OCI-M2 (cell line): Measurements from ENCODE around the gene PARP3.

Experiments used
- DNase-seq: peaks from one replicate; lab custom pipeline; 2025; ENCODE audit not compliant: unreplicated experiment; lab: John Stamatoyannopoulos, UW

PARP3 gene

DNA sequence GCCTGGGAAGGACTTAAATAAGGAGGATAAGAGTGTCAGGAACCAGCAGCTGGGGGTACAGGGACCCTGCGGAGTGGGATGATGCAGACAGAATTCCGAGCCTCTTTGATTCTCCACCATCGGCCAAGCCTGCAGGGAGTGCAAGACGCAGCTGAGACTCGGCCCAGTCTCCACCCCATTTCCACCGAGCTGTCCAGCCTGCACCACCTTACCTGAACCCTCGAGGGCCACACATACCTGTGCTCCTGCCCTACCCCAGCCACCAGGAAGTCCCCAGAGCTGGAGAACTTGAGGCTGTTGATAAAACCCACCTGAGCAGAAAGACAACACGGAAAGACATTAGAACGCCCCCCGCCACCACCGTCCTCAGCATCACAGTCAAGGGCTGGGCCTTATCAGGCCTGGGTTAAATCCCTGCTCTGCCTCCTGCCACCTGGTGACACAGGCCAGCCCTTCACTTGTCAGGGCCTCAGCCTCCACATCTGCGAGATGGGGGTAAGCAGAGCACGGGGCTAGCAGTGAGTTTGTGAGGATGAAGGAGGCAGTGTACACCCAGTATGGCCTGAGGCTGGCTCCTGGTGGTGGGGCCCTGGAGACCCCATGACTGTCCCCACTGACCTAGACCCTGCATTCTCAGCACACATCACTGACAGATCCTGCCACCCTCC lies 8.6 kb upstream of the PARP3 start:
- no peak for DNase-seq

DNA sequence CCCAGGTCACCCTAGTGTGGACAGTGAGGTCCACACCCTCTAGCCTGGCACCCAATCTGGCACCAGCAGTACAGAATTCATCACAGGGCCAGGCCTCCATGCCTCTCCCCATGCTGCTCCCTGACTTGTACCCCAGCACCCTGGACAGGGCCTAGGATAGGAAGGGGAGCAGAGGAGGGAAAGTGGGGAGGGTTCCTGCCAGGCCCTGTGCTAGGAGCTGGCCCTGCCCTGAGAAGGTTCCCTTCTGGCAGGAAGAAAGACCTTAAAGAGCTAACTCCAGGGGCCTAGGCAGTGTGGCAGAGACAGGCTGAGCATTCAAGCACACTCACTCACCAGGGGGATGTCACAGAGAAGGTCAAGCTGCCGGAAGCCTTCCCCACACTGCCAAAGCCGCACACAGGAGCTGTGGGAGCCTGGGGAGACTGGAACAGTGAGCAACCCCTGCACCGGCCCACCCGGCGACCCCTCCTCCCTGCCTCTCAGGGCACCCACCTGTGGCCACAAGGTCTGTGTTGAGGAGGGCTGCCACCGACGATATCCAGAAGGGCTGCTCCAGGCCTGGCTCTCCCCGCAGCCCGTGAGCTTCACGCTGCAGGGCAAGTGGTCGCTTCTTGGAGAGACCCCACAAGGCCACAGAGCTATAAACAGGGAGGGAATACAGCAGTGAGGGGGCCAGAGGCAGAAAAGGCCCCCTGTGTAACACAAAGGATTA lies 7.9 kb upstream of the PARP3 start:
- no peak for DNase-seq

DNA sequence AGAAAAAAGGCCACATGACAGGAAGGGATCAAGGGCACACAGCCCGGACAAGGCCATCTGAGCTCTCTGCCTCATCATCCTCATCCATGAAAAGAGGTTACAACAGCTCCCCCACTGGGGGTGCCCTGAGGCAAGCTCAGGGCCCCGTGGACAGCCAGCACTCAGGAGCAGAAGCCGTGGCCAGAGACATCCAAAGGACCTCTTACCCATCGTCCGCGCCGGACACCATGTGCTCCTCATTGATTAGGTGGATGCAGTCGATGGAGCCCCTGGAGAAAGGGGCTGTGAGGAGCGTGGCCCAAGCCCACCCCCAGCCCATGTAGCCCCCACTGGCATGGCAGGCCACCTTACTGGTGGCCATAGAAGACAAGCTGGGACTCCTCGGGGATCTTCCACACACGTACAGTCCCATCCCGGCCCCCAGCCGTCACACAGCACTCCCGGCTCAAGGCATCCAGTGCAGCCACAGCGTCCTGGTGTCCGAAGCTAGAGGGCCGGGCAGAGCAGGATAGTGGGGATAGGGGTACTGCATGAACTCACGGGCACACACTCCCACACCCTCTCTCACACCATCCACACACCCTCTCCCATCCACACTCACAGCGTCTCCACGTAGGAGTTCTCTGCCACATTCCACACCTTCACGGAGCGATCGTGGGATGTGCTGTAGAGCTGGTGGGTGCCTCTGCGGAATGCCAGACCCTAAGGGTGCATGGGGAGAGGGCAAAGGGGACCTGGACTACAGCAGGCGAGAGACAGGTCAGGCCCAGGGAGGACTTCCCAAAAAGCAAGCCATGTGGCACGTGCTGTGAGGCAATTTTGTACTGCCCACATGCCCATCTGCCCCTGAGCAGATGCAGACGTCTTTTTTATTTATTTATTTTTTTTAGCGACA lies 6.9 kb upstream of the PARP3 start:
- no peak for DNase-seq

DNA sequence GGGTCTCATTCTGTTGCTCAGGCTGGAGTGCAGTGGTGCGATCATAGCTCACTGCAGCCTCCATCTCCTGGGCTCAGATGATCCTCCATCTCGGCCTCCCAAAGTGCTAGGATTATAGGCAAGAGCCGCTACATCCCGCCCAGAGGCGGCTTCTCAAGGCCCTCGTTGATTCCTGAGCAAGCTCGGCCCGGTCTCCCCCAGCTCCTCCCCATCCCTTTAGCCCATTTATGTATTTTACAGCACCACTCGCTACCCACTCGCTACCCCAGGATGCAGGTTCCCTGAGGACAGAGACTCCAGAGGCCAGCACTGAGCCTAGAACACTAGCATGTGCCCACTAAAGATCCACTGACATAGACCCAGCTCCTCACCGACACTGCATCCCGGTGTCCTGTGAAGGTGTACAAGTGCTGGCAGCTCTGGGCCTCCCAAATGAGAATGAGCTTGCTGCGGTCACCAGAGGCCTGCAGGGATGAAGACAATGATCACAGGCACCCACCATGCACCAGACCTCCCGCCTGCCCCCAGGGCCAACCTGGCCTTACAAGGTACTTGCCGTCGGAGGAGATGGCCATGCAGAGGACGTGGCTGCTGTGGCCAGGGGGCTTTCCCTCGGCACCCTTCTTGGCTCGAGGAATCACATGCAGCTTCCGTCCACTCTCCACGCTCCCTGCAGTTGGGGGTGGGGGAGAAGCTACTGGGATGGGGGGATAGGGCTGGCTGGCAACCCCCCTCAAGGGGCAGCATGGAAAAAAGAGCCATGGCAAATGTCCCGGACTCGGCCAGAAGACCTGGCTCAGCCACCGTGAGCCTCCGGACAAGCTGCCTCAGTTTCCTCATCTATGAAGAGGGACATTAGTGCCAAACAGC lies 6.0 kb upstream of the PARP3 start:
- DNase-seq: no peak

DNA sequence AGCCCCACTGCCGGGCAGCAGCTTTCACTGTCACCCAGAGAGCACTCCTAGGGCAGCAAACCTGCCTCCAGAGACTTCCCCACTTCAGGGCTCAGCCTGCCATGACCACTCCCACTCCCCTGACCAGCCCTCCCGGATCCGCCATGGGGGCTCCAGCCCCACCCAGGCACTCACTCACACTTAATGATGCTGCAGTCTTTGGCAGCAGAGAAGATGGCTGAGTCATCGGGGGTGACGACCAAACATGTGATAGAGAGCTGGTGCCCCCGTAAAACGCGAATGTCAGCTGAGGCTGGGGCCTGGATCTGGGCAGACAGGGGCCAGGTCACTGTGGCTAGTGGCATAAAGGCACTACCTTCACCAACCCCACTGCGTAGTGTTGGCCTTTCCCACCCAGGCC lies 5.1 kb upstream of the PARP3 start:
- no peak for DNase-seq

DNA sequence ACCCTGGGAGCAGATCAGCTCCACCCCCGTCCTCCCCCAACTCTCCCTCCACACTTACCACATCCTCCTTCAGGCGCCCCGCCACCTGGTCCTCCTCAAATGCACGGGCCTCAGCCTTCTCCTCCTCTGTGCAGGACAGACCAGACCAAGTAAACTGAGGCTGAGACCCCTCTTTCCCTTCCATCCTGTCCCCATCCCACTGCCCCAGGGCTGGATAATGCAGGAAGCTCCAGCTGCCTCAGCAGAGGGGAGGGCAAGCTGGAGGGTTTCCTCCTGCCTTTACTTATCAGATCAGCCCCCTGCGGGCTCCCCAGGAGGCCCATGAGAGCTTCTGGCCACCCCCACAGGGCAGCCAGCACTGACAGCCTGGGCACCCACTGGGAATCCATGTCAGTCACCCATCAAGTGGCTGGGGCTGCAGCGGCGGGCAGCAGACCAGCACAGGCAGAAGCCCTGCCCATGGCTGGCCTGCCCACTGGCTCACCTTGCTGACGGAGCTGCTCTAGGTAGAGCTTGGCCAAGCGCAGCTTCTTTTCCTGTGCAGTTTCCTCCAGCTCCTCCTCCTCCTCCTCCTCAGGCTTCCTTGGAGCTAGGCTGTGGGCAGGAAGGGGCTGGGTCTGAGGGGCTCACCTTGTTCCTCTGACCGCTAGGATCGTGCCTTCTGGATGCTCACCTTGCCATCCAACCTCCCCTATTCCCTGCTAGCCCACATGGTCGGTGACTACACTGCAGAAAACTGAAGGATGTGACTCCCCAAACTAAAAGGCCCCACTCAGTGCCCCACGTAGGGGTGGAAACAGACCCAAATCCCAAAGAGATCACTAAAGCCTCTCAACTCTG lies 4.3 kb upstream of the PARP3 start:
- no peak for DNase-seq

DNA sequence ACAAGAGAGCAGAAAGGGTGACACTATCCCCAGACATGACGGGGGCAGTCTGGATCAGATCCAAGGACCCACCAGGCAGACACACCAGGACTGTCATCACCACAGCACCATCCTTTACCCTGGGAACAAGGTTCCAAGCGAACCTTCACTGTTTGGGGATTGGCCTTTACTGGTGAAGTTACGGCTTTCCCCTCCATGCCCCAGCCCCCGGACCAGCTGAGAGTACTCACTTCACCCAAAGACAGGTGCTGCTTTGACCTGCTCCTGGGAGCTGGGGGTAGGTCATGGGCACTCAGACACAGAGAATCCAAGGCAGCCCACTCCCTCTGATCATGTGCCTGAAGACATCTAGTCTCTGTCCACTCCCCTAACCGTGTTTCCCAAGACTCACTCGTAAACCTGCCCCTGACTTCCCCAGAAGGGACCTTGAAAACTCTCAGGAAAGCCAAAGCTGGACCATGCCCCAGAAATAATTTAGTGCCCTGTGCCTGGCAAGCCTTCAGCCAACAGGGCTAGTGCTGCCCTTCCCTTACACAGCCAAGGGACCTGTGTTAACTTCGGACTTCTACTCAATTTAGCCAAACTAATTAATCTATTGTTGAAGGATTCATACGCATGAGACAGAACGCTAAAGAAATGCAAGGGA lies 3.3 kb upstream of the PARP3 start:
- no peak for DNase-seq

DNA sequence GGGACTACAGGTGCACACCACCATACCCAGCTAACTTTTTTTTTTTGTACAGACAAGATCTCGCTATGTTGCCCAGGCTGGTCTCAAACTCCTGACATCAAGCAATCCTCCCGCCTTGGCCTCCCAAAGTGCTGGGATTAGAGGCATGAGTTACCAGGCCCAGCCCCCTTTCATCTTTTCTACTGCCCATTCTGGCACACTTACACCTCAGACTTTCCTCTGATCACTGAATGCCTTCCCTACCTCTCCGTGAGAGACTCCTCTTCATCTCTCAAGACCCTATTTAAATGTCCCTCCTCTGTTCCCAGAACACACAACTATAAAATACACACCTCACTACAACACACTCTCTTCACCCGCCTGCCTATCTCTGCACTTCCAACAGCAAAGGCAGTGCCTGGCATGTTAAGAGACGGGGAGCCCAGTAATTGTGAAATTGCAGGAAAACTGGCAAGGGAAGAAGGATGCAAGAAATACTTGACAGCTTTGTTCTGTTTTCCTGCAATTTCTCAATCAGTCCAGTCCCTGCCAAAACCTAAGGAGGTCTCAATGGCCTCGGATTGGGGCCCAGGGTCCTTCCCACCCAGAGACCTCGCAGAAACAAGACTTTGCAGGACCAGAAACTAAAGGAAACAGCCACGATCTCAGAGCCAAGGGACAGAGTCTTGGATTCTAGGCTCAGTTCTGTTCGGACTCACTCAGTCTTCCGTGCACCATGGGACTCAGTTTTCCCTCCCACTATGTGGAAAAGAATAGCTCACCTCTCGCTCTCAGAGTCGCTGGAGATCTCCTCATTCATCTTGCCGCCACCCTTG lies 1.3 kb upstream of the PARP3 start:
- no peak for DNase-seq

DNA sequence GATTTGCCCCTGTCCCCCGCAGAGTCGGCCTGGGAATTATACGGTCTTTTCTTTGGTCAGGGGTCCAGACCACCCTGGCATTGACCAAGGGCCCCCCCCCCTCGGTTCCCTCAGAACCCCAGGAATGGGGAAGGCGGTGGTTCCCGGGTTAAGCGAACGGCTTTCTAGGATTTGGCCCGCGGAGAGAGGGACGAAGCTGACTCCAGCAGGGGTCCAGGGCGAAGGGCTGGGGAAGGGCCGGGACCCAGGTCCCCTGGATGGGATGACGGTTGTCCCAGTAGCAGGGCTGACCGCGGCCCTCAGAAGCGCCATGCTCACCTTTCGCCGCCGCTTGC lies 733 bp upstream of the PARP3 start:
- DNase-seq: no peak

DNA sequence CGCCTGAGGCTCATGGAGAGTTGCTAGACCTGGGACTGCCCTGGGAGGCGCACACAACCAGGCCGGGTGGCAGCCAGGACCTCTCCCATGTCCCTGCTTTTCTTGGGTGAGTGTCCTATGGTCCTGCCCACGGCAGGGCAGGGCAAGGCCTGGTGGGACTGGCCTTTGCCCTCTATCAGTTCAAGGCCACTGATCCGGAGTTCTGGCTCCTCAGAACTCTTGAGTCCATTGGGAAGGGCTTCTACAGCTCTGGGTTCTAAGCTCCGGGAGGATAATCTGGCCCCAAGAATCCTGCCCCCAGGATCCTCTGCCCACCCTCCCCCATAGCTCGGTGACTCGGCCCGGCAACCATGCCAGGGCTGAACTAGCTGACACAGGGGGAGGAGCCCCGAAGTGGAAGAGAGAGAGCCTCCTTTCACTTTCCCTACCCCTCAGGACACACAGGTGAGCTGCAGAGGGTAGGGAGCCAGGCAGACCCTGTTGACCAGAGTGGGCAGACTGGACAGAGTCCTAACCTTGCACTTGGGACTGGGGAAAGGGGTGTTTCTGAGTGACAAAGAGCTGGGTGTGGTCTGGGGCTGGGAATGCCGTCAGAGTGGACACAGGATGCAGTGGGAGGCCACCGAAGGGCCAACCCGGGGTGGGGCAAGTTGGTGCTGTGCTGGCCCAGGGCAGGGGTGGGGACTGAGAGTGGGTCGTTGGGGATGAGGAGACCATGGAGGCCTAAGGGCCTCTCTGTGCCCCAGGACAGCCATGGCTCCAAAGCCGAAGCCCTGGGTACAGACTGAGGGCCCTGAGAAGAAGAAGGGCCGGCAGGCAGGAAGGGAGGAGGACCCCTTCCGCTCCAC lies 664 bp downstream of the PARP3 start:
- DNase-seq: no peak

DNA sequence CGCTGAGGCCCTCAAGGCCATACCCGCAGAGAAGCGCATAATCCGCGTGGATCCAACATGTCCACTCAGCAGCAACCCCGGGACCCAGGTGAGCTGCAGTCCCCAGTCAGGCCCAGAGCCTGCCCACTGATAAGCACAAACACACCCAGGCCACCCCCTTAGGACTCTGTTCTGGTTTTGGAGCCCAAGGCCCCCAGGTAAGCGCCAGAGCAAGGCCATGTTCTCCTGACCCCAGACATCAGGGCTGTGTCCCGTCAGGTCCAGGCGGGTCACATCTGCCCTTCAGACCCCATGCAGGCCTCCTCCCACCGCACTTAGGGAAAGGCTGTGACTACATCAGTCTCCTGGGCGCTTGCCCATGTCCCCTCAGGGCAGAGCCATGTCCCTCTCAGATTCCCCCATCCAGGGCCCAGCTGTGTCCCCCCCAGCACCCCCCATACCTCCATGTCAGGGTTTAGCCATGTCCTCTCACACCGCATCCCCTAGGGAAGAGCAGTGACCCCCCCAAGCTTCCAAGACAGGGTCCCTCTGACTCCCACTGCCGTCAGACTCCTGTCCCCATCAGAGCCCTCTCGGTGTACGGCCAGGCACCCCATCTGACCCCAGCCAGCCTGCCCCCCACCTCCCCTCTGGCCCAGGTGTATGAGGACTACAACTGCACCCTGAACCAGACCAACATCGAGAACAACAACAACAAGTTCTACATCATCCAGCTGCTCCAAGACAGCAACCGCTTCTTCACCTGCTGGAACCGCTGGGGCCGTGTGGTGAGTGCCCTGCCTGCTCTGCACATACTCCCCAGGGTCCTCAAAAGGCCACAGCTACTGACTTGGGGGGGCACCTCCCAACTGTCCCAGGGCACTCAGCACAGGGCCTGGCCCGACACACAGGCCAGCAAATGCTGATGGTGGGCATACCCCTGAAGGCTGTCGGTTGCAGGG lies 1.6 kb downstream of the PARP3 start:
- no peak for DNase-seq

DNA sequence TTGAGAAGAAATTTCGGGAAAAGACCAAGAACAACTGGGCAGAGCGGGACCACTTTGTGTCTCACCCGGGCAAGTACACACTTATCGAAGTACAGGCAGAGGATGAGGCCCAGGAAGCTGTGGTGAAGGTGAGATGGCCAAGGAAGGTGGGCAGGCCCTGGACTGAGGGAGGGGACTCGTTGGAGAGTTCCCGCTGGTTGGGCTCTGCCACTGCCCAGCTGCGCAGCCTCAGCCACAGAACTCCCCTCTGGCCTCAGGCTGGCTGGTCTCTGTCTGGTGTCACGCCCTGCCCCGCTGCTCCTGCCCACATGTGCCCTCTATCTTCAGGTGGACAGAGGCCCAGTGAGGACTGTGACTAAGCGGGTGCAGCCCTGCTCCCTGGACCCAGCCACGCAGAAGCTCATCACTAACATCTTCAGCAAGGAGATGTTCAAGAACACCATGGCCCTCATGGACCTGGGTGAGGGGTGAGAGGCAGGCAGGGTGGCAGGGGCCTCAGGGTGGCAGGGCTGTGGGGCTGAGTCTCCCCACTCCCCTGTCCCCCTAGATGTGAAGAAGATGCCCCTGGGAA lies 2.4 kb downstream of the PARP3 start:
- DNase-seq: no peak

DNA sequence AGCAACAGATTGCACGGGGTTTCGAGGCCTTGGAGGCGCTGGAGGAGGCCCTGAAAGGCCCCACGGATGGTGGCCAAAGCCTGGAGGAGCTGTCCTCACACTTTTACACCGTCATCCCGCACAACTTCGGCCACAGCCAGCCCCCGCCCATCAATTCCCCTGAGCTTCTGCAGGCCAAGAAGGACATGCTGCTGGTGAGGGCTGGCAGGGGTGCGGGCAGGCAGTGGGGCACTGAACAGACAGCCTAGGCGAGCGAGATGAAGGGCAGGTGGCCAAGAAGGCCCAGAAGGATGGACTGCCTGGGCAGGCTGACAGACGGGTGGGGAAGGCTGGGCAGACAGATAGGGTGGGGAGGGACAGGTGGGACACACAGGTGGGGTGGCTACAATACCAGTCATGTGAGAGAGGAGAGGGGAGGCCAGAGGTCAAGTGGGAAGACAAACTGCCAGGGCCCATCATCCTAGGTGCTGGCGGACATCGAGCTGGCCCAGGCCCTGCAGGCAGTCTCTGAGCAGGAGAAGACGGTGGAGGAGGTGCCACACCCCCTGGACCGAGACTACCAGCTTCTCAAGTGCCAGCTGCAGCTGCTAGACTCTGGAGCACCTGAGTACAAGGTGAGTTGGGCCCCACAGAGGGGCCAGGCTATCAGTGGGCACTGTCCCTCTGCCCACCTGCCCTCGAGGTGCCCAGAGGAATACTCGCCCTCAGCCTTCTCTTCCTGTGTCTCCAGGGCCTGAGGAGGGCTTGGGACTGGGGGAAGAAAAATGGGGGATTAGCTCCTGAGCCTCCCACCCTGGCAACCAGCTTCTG lies 3.1 kb downstream of the PARP3 start:
- no peak for DNase-seq

DNA sequence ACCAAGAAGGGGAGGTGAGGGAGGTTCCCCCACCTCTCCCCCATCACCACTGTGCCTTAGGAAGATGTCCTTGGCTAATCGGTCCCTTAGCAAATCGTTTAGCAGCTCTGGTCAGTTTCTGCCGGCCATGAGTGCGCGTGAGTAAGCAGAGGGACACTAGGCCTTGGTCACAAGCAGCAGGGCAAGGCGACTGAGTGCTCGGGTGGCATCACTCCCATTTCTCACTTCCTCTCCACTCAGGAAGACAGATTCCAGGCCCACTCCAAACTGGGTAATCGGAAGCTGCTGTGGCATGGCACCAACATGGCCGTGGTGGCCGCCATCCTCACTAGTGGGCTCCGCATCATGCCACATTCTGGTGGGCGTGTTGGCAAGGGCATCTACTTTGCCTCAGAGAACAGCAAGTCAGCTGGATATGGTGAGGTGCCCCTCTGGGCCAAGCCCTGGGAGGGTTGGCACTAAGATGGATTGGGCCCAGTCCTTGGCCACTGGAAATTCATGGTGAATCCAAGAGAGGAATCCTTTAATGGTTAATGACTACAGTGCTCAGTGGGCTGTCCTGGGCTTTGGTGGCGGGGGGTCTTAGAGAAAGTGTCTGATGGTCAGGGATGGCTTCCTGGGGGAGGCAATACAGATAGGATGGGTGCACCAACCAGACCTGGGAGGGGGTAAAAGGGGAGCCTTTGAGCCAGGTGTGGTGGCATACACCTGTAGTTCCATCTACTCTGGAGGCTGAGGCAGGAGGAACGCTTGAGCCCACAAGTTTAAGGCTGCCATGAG lies 4.0 kb downstream of the PARP3 start:
- no peak for DNase-seq

DNA sequence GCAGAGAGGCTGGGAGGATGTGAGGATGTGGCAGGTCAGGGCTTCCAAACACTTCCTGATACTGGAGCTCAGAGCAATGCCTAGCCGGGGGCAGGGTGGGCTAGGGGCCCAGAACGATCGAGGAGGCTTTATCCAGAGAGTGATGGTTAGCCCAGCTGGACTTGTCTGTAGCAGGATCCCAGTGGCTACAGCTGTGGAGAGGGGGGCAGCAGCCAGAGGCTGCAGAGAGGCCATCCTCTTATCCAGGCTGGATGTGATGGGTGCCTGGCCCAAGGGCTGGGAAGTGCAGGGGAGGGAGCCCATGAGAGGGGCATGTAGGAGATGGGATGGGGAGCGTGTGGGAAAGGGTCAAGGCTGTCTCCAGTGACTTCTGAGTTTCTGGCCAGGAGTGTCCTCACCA lies 4.6 kb downstream of the PARP3 start:
- DNase-seq: no peak
